Stimulated activated CD4-positive, alpha-beta T cell treated with anti-CD3 and anti-CD28 coated beads, Interleukin-2, amount 100 ng/mL, for 24 hours (primary cell): ENCODE results near the gene CRABP1.

Source experiments
- DNase-seq, 2 donors: peaks; one replicate each; pipeline ENCODE4 v3.0.0-alpha.2; 2020

Gene CRABP1

GRCh38 chr15:78317145-78317836 lies 22.9 kb upstream of the CRABP1 start:
- DNase-seq = no peak

- DNase-seq = no peak
These were observed 20.6 kb upstream of the CRABP1 start for GRCh38 chr15:78319588-78319987.

GRCh38 chr15:78320183-78320582 lies 20.0 kb upstream of the CRABP1 start:
- no peak for DNase-seq

GRCh38 chr15:78321041-78321570 lies 19.0 kb upstream of the CRABP1 start:
- no peak for DNase-seq

- DNase-seq = no peak
These were observed 18.4 kb upstream of the CRABP1 start for GRCh38 chr15:78321786-78322185.

- DNase-seq = no peak
These were observed 17.9 kb upstream of the CRABP1 start for GRCh38 chr15:78322243-78322642.

- no peak for DNase-seq
These were observed 17.2 kb upstream of the CRABP1 start for GRCh38 chr15:78322724-78323521.

- DNase-seq = no peak
These were observed 16.5 kb upstream of the CRABP1 start for GRCh38 chr15:78323693-78324092.

- DNase-seq = no peak
These were observed 16.0 kb upstream of the CRABP1 start for GRCh38 chr15:78324144-78324543.

- no peak for DNase-seq
These were observed 14.9 kb upstream of the CRABP1 start for GRCh38 chr15:78325092-78325843.

- DNase-seq = no peak
These were observed 12.7 kb upstream of the CRABP1 start for GRCh38 chr15:78327466-78327865.

GRCh38 chr15:78329625-78330024 lies 10.5 kb upstream of the CRABP1 start:
- no peak for DNase-seq

GRCh38 chr15:78334845-78335244 lies 5.3 kb upstream of the CRABP1 start:
- DNase-seq = no peak

GRCh38 chr15:78335985-78336384 lies 4.2 kb upstream of the CRABP1 start:
- DNase-seq = no peak

- no peak for DNase-seq
These were observed 1.4 kb upstream of the CRABP1 start for GRCh38 chr15:78338781-78339180.

GRCh38 chr15:78339559-78339958 lies 594 bp upstream of the CRABP1 start:
- no peak for DNase-seq

GRCh38 chr15:78341057-78341987 lies 1.2 kb downstream of the CRABP1 start:
- DNase-seq = peak in 1 of 2 donors; percentile 10

GRCh38 chr15:78342021-78342420 lies 1.9 kb downstream of the CRABP1 start:
- DNase-seq = no peak

GRCh38 chr15:78343276-78344060 lies 3.3 kb downstream of the CRABP1 start:
- no peak for DNase-seq

- DNase-seq = no peak
These were observed 5.4 kb downstream of the CRABP1 start for GRCh38 chr15:78345396-78346125.
